Panc1 (cell line): Measurements from ENCODE around the gene TRAK1. TPM values are rescaled to one million over a fixed set of nuclear protein-coding genes. Genes with fewer than 3 reads are reported as not detected.

Experiments
- ATAC-seq: fragments of 200-7000 bp; cut with Tn5 transposase; 2 replicates; pipeline ENCODE4 v1.9.1; 2020; ENCODE audit warnings: mild to moderate bottlenecking, moderate library complexity
- BruUV-seq: library from RNA; stranded (reverse); fragments of 400-500 nt; replicated peaks from 2 replicates; lab custom pipeline; 2021; lab: Mats Ljungman, UMichigan
- CTCF ChIA-PET: fragments of 300-600 bp; sonication (Branson Sonifier 250); formaldehyde crosslinking; loops from one replicate; lab custom pipeline; 2022; ENCODE audit warnings: antibody characterized with exemption; lab: Charles Lee
- POLR2A ChIA-PET: fragments of 300-600 bp; sonication (Branson Sonifier 250); formaldehyde crosslinking; loops from one replicate; lab custom pipeline; 2022; ENCODE audit warnings: antibody characterized with exemption; lab: Charles Lee
- DNase-seq: peaks from one replicate; pipeline ENCODE4 v3.0.0-alpha.2; 2010; ENCODE audit warnings: low read depth, low spot score
- H3K27ac ChIP-seq: 2 replicates; pipeline ENCODE4 v1.5.1; 2011; ENCODE audit warnings: mild to moderate bottlenecking, low read length, inconsistent platforms
- H3K27me3 ChIP-seq: fragments of 200-500 bp; sonication (Bioruptor generic); 2 replicates; pipeline ENCODE4 v1.6.0; 2014; ENCODE audit warnings: low read length, inconsistent platforms; ENCODE audit not compliant: control insufficient read depth, insufficient read depth
- H3K36me3 ChIP-seq: fragments of 200-500 bp; sonication (Bioruptor generic); 2 replicates; pipeline ENCODE4 v1.5.1; 2014; ENCODE audit warnings: inconsistent platforms, mild to moderate bottlenecking, low read length, moderate library complexity; ENCODE audit not compliant: control insufficient read depth, insufficient read depth
- H3K4me1 ChIP-seq: 2 replicates; pipeline ENCODE4 v1.5.1; 2011; ENCODE audit warnings: inconsistent platforms, mild to moderate bottlenecking, low read length, moderate library complexity; ENCODE audit not compliant: control insufficient read depth, insufficient read depth
- H3K4me3 ChIP-seq, 2 experiments: 2 replicates each; pipeline ENCODE4 v1.5.1; 2011 to 2012; ENCODE audit warnings: low read depth in 2 of 2, low read length in 2 of 2, mild to moderate bottlenecking in 2 of 2, inconsistent platforms in 1 of 2, moderate library complexity in 1 of 2
- H3K9me3 ChIP-seq: fragments of 200-500 bp; sonication (Bioruptor generic); 2 replicates; pipeline ENCODE4 v1.5.1; 2014; ENCODE audit warnings: low read depth, mild to moderate bottlenecking, inconsistent platforms, low read length, moderate library complexity; ENCODE audit not compliant: control insufficient read depth, insufficient read depth
- POLR2AphosphoS5 ChIP-seq: IDR thresholded peaks from 2 replicates; pipeline ENCODE4 v1.6.1; 2012; ENCODE audit warnings: mild to moderate bottlenecking, low read depth, low read length, moderate library complexity
- SIN3A ChIP-seq: IDR thresholded peaks from 2 replicates; pipeline ENCODE4 v1.6.1; 2012; ENCODE audit warnings: low read depth, mild to moderate bottlenecking, low read length, moderate library complexity, borderline replicate concordance; ENCODE audit not compliant: insufficient read depth
- TCF7L2 ChIP-seq: IDR thresholded peaks from 2 replicates; pipeline ENCODE4 v1.6.1; 2011; ENCODE audit warnings: mild to moderate bottlenecking, low read depth, low read length, inconsistent platforms
- in situ Hi-C: cut with HindIII; loops from 2 replicates; pipeline ENCODE4 v1.10.0; 2016; ENCODE audit warnings: low sequenced_read_pairs, low pct_unique_long_range_greater_than_20kb
- intact Hi-C: fragments of 100-400 bp; cut with micrococcal nuclease; formaldehyde crosslinking; loops from one replicate; pipeline ENCODE4 v1.10.0; 2022; ENCODE audit not compliant: unreplicated experiment
- total RNA-seq: library from RNA; stranded (reverse); gene quantifications from one replicate; pipeline ENCODE4 v1.2.1, GENCODE V29; 2021; ENCODE audit not compliant: unreplicated experiment
- TF ChIP-seq, protein P1 (sequence below): fragments of 450-650 bp; IDR thresholded peaks from 2 replicates; pipeline ENCODE4 v1.5.1; 2017; ENCODE audit warnings: mild to moderate bottlenecking
- TF ChIP-seq, protein P2 (sequence below), 2 experiments: IDR thresholded peaks; 2 replicates each; pipeline ENCODE4 v1.6.1; 2011 to 2012; ENCODE audit warnings: low read depth in 2 of 2, control low read depth in 1 of 2, low read length in 1 of 2, mild to moderate bottlenecking in 1 of 2, moderate library complexity in 1 of 2; ENCODE audit not compliant: insufficient read depth in 1 of 2

Gene TRAK1
- total RNA-seq, 1 experiment from 2014 or later, result 38.4 TPM

DNA sequence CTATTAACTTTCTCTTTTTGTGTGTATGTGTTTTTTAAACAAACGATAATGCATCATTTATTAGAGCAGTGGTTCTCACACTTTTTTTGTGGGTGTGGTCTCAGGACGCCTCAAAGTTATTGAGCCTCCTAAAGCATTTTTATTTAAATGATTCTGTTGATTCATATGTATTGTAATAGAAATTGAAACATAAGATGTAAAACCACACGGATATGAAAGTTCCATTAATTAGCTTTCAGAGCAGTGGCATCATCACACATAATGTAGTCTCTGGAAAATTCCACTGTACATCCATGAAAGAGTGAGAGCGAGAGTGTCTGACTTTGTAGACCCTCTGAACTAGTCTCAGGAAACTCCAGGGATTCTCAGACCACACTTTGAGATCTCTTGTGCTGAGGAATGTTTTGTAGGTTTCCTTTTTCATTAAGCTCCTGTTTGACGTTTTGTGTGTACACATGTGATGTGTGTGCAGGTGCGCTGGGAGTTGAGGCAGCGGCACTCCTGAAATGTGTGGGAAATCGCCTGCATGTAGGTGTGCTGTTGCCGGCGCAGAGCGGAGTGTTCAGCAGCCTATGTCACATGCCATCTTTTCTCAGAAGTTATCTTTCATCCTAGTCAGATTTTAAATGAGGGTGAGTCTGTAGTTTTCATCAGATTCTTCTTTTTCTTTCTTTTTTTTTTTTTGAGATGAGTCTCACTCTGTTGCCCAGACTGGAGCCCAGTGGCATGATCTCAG lies 5.3 kb upstream of the TRAK1 start:
- intact Hi-C loops (no loop called here), in situ Hi-C loops (no loop called here)
- no TSS peak for BruUV-seq
- peaks cover 2% of the 10 kb centered on the region; the same call in 1 of the 2 replicates for H3K36me3 ChIP-seq
- H3K27me3 ChIP-seq, result no peaks in the 10 kb centered on the region
- H3K4me3 ChIP-seq, result no peak overlapping the region
- ATAC-seq (no peak), DNase-seq (no peak)
- CTCF ChIA-PET, result no interaction called here
- TF ChIP-seq SIN3A (no peak), POLR2AphosphoS5 (no peak), TCF7L2 (no peak)
- TF ChIP-seq, protein P1, sequence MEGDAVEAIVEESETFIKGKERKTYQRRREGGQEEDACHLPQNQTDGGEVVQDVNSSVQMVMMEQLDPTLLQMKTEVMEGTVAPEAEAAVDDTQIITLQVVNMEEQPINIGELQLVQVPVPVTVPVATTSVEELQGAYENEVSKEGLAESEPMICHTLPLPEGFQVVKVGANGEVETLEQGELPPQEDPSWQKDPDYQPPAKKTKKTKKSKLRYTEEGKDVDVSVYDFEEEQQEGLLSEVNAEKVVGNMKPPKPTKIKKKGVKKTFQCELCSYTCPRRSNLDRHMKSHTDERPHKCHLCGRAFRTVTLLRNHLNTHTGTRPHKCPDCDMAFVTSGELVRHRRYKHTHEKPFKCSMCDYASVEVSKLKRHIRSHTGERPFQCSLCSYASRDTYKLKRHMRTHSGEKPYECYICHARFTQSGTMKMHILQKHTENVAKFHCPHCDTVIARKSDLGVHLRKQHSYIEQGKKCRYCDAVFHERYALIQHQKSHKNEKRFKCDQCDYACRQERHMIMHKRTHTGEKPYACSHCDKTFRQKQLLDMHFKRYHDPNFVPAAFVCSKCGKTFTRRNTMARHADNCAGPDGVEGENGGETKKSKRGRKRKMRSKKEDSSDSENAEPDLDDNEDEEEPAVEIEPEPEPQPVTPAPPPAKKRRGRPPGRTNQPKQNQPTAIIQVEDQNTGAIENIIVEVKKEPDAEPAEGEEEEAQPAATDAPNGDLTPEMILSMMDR, result no peak
- TF ChIP-seq, protein P2, sequence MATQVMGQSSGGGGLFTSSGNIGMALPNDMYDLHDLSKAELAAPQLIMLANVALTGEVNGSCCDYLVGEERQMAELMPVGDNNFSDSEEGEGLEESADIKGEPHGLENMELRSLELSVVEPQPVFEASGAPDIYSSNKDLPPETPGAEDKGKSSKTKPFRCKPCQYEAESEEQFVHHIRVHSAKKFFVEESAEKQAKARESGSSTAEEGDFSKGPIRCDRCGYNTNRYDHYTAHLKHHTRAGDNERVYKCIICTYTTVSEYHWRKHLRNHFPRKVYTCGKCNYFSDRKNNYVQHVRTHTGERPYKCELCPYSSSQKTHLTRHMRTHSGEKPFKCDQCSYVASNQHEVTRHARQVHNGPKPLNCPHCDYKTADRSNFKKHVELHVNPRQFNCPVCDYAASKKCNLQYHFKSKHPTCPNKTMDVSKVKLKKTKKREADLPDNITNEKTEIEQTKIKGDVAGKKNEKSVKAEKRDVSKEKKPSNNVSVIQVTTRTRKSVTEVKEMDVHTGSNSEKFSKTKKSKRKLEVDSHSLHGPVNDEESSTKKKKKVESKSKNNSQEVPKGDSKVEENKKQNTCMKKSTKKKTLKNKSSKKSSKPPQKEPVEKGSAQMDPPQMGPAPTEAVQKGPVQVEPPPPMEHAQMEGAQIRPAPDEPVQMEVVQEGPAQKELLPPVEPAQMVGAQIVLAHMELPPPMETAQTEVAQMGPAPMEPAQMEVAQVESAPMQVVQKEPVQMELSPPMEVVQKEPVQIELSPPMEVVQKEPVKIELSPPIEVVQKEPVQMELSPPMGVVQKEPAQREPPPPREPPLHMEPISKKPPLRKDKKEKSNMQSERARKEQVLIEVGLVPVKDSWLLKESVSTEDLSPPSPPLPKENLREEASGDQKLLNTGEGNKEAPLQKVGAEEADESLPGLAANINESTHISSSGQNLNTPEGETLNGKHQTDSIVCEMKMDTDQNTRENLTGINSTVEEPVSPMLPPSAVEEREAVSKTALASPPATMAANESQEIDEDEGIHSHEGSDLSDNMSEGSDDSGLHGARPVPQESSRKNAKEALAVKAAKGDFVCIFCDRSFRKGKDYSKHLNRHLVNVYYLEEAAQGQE (IDR thresholded peaks at IDR 0.05; ENCODE audit: insufficient read depth in 1 of 2, low read depth in 2 of 2, low read length in 1 of 2), result no peak
- POLR2A ChIA-PET, result no interaction called here
- no peak overlapping the region; the same call in 1 of the 2 replicates for H3K27ac ChIP-seq
- H3K9me3 ChIP-seq, result no peaks in the 10 kb centered on the region
- peaks cover 33% of the 10 kb centered on the region for H3K4me1 ChIP-seq

DNA sequence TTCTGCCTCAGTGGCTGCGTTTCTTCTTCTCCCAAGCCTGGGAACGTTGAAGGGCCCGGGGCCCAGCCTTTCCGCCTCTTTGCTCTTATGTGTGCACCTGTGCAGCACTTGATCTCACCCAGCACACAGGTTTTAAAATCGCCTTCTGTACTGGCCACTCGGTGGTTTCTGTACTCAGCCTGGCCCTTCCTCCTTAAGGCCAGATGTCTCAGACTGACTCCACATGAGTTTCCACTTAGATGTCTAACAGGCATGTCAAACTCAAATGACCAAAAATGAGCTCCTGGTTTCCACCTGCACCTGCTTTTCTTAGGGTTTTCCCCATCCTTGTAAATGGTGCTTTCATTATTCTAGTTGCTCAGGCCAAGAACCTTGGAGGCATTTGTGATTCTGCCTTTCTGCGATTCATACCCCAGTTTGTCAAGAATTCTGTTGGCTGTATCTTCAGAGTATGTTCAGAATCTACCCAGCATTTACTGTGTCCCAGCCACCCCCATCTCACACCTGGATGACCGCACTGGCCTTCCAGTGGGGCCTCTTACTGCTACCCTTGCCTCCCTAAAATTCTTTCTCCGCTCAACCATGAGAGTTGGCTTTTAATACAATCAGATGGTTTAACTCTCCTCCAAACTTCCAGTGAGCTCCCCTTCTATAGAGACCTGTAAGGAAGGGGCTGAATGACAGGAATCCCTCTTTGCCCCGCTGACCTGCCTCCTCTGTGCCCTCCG lies 2.2 kb upstream of the TRAK1 start:
- no peak overlapping the region for H3K4me3 ChIP-seq
- no TSS peak for BruUV-seq
- in situ Hi-C loops, result no loop called here
- no peaks in the 10 kb centered on the region for H3K27me3 ChIP-seq
- no peaks in the 10 kb centered on the region for H3K9me3 ChIP-seq
- ATAC-seq (no peak), DNase-seq (no peak)
- H3K36me3 ChIP-seq, result peaks cover 2% of the 10 kb centered on the region; the same call in 1 of the 2 replicates
- CTCF ChIA-PET, result no interaction called here
- intact Hi-C loops, result no loop called here
- POLR2A ChIA-PET, result no interaction called here
- H3K27ac ChIP-seq, result no peak overlapping the region
- peaks cover 11% of the 10 kb centered on the region for H3K4me1 ChIP-seq
- TF ChIP-seq SIN3A (no peak), TCF7L2 (no peak), POLR2AphosphoS5 (no peak)
- TF ChIP-seq, protein P2 (IDR thresholded peaks at IDR 0.05; ENCODE audit: insufficient read depth in 1 of 2, low read depth in 2 of 2, low read length in 1 of 2), result no peak
- TF ChIP-seq, protein P1, result no peak
